ENCODE results near the gene PCSK9. TPM values are rescaled to one million over a fixed set of nuclear protein-coding genes. Genes with fewer than 3 reads are reported as not detected.

The PCSK9 gene
- total RNA-seq, 5 donors from 2014 or later (not counting 1 experiment from before 2014, with no cell fraction given): 0.30 to 0.38 (median 0.35) TPM; not detected in 2

DNA sequence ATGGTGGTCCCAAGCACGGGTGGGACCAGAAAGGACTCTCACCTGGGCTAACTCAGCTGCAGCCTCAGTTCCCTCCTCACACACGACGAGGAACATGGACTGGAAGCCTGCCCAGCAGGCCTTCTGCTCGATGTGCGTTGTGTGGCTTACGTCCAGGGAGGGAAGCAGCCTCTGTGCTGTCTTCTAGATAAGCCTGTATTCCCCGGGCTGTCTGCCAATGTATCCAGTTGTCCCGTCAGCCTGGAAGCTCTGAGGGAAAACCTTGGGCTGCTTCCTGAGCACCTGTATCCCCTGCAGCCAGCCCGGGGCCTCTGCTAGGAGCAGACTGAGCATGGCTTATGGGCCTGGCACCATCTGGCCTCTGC, 10.5 kb downstream of the PCSK9 start:
- Histone ChIP-seq H3K4me1 (ENCODE audit: control insufficient read depth in 1 of 2, extremely low read depth in 1 of 2, insufficient read depth in 2 of 2, low read length in 2 of 2) (no peaks in the 10 kb centered on the region), H3K27me3 (replicated peaks in 1 of 2; ENCODE audit: control insufficient read depth in 2 of 2, extremely low read depth in 1 of 2, insufficient read depth in 2 of 2, low read length in 1 of 2) (peaks cover 0 to 16% of the 10 kb centered on the region in 2 experiments), H3K4me3 (ENCODE audit: control insufficient read depth in 1 of 2, extremely low read depth in 1 of 2, low read length in 1 of 2) (no peak overlapping the region), H3K27ac (ENCODE audit: low read length) (no peak overlapping the region), H3K36me3 (ENCODE audit: control insufficient read depth in 2 of 2, extremely low read depth in 1 of 2, insufficient read depth in 1 of 2, low read length in 1 of 2) (no peaks in the 10 kb centered on the region), H3K9me3 (no peaks in the 10 kb centered on the region)
- Mint-ChIP-seq H3K4me1 (no peaks in the 10 kb centered on the region), H3K27me3 (peaks cover 0 to 8% of the 10 kb centered on the region in 2 donors), H3K27ac (no peak overlapping the region), H3K36me3 (no peaks in the 10 kb centered on the region), H3K9me3 (no peaks in the 10 kb centered on the region), H3K4me3 (no peak overlapping the region)
- DNase-seq (no peak), ATAC-seq (replicated peaks in 1 of 4) (no peak)
- POLR2A ChIA-PET: no interaction called here
- 86% methylated on average over 7 of the region's 9 CpGs for WGBS (ENCODE audit: insufficient coverage)
- CTCF ChIA-PET: no interaction called here

DNA sequence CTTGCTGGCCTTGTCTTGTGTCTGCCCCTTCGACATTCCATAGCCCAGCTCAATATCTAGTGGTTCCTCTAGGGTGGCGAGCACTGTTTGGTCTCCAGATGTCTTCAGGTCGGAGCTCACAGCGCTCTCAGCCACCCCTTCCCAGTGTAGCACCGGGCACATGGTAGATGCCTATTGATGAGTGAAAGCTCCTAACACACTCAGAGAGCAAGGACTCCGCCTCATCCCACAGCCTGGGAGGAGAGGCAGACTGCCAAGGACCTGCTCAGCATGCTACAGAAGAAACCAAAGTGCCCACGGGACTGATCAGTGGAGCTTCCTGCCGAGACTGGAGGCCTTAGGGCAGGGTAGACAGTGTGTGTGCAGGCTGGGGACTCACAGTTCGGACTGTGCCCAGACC, 10.9 kb downstream of the PCSK9 start:
- peaks cover 0 to 16% of the 10 kb centered on the region in 2 experiments for H3K27me3 ChIP-seq (replicated peaks in 1 of 2; ENCODE audit: control insufficient read depth in 2 of 2, extremely low read depth in 1 of 2, insufficient read depth in 2 of 2, low read length in 1 of 2)
- no peaks in the 10 kb centered on the region for H3K9me3 Mint-ChIP-seq
- H3K9me3 ChIP-seq: no peaks in the 10 kb centered on the region
- 48% methylated on average over 3 of the region's 9 CpGs for WGBS (ENCODE audit: insufficient coverage)
- H3K4me1 Mint-ChIP-seq: no peaks in the 10 kb centered on the region
- CTCF ChIA-PET: no interaction called here
- no peak overlapping the region for H3K27ac ChIP-seq (ENCODE audit: low read length)
- H3K36me3 Mint-ChIP-seq: no peaks in the 10 kb centered on the region
- POLR2A ChIA-PET: no interaction called here
- no peak for DNase-seq
- ATAC-seq (replicated peaks in 1 of 4): no peak
- no peak overlapping the region for H3K4me3 ChIP-seq (ENCODE audit: control insufficient read depth in 1 of 2, extremely low read depth in 1 of 2, low read length in 1 of 2)
- no peak overlapping the region for H3K4me3 Mint-ChIP-seq
- H3K4me1 ChIP-seq (ENCODE audit: control insufficient read depth in 1 of 2, extremely low read depth in 1 of 2, insufficient read depth in 2 of 2, low read length in 2 of 2): no peaks in the 10 kb centered on the region
- no peak overlapping the region for H3K27ac Mint-ChIP-seq
- H3K27me3 Mint-ChIP-seq: peaks cover 0 to 8% of the 10 kb centered on the region in 2 donors
- no peaks in the 10 kb centered on the region for H3K36me3 ChIP-seq (ENCODE audit: control insufficient read depth in 2 of 2, extremely low read depth in 1 of 2, insufficient read depth in 1 of 2, low read length in 1 of 2)

DNA sequence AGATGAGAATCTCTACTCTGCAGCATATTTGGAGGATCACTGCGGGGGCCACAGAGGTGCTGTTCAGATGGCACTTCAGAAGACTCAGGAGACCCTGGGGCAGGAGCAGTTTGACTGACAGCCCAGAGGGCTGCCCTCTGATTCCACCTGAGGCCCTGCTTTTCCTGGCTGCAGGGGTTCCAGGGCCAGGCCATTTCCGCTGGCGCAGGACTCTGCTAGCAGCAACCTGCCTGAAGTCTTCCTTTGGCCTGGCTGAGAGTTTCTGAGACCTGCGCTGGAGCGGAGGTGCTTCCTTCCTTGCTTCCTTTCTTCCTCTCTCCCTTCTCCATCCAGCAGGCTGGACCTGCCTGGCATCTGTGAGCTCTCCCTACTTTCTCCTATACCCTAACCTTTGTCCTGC, 11.8 kb downstream of the PCSK9 start:
- H3K27ac ChIP-seq (ENCODE audit: low read length): no peak overlapping the region
- CTCF ChIA-PET: no interaction called here
- no peak overlapping the region for H3K27ac Mint-ChIP-seq
- peaks cover 0 to 16% of the 10 kb centered on the region in 2 experiments for H3K27me3 ChIP-seq (replicated peaks in 1 of 2; ENCODE audit: control insufficient read depth in 2 of 2, extremely low read depth in 1 of 2, insufficient read depth in 2 of 2, low read length in 1 of 2)
- no peaks in the 10 kb centered on the region for H3K4me1 ChIP-seq (ENCODE audit: control insufficient read depth in 1 of 2, extremely low read depth in 1 of 2, insufficient read depth in 2 of 2, low read length in 2 of 2)
- no peaks in the 10 kb centered on the region for H3K9me3 ChIP-seq
- DNase-seq: no peak
- no peak overlapping the region for H3K4me3 Mint-ChIP-seq
- H3K36me3 ChIP-seq (ENCODE audit: control insufficient read depth in 2 of 2, extremely low read depth in 1 of 2, insufficient read depth in 1 of 2, low read length in 1 of 2): no peaks in the 10 kb centered on the region
- 94% methylated on average over 5 of the region's 5 CpGs for WGBS (ENCODE audit: insufficient coverage)
- ATAC-seq (replicated peaks in 1 of 4): no peak
- POLR2A ChIA-PET: no interaction called here
- H3K4me3 ChIP-seq (ENCODE audit: control insufficient read depth in 1 of 2, extremely low read depth in 1 of 2, low read length in 1 of 2): no peak overlapping the region
- peaks cover 0 to 8% of the 10 kb centered on the region in 2 donors for H3K27me3 Mint-ChIP-seq
- H3K4me1 Mint-ChIP-seq: no peaks in the 10 kb centered on the region
- no peaks in the 10 kb centered on the region for H3K36me3 Mint-ChIP-seq
- H3K9me3 Mint-ChIP-seq: no peaks in the 10 kb centered on the region

DNA sequence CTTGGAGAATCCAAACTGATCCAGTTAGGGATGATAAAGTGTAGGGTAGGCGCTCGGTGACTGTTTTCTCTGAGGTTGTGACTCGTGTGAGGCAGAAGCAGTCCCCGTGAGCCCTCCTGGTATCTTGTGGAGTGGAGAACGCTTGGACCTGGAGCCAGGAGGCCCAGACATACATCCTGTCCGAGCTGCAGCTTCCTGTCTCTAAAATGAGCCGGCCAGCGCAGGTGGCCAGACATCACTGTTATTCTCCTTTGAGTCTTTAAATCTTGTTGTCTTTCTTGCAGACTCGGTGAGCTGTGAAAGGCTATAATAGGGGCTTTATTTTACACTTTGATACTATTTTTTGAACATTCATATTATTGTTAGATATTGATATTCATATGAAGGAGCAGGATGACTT, 12.3 kb downstream of the PCSK9 start:
- Mint-ChIP-seq H3K27ac (no peak overlapping the region), H3K4me1 (no peaks in the 10 kb centered on the region), H3K9me3 (no peaks in the 10 kb centered on the region), H3K4me3 (no peak overlapping the region), H3K27me3 (peaks cover 0 to 7% of the 10 kb centered on the region in 2 donors), H3K36me3 (no peaks in the 10 kb centered on the region)
- DNase-seq (no peak), ATAC-seq (replicated peaks in 1 of 4) (no peak)
- Histone ChIP-seq H3K4me1 (ENCODE audit: control insufficient read depth in 1 of 2, extremely low read depth in 1 of 2, insufficient read depth in 2 of 2, low read length in 2 of 2) (no peaks in the 10 kb centered on the region), H3K4me3 (ENCODE audit: control insufficient read depth in 1 of 2, extremely low read depth in 1 of 2, low read length in 1 of 2) (no peak overlapping the region), H3K36me3 (ENCODE audit: control insufficient read depth in 2 of 2, extremely low read depth in 1 of 2, insufficient read depth in 1 of 2, low read length in 1 of 2) (no peaks in the 10 kb centered on the region), H3K27me3 (replicated peaks in 1 of 2; ENCODE audit: control insufficient read depth in 2 of 2, extremely low read depth in 1 of 2, insufficient read depth in 2 of 2, low read length in 1 of 2) (peaks cover 0 to 16% of the 10 kb centered on the region in 2 experiments), H3K27ac (ENCODE audit: low read length) (no peak overlapping the region), H3K9me3 (no peaks in the 10 kb centered on the region)
- ChIA-PET POLR2A (no interaction called here), CTCF (no interaction called here)
- 61% methylated on average over 4 of the region's 9 CpGs for WGBS (ENCODE audit: insufficient coverage)

DNA sequence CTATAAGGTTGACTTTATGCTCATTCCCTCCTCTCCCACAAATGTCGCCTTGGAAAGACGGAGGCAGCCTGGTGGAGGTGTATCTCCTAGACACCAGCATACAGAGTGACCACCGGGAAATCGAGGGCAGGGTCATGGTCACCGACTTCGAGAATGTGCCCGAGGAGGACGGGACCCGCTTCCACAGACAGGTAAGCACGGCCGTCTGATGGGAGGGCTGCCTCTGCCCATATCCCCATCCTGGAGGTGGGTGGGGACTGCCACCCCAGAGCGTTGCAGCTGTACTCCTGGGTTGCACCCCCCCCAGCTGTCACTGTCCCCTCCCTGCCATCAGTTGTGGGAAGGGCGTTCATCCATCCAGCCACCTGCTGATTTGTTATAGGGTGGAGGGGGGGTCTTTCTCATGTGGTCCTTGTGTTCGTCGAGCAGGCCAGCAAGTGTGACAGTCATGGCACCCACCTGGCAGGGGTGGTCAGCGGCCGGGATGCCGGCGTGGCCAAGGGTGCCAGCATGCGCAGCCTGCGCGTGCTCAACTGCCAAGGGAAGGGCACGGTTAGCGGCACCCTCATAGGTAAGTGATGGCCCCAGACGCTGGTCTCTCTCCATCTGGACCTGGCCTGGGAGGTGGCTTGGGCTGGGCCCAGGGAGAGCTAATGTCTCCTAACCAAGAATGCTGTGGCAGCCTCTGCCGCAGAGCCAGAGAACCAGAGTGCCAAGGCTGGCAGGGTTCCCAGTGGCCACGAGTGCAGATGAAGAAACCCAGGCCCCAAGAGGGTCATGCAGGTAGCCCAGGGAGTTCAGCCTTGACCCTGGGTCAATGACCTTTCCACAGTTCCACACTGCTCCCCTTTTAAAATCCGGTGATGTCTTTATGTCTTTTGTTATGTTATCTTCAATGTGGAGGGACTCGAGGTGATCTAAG, 13.1 kb downstream of the PCSK9 start:
- POLR2A ChIA-PET: no interaction called here
- Histone ChIP-seq H3K9me3 (no peaks in the 10 kb centered on the region), H3K4me3 (ENCODE audit: control insufficient read depth in 1 of 2, extremely low read depth in 1 of 2, low read length in 1 of 2) (no peak overlapping the region), H3K27ac (ENCODE audit: low read length) (no peak overlapping the region), H3K4me1 (ENCODE audit: control insufficient read depth in 1 of 2, extremely low read depth in 1 of 2, insufficient read depth in 2 of 2, low read length in 2 of 2) (no peaks in the 10 kb centered on the region), H3K27me3 (replicated peaks in 1 of 2; ENCODE audit: control insufficient read depth in 2 of 2, extremely low read depth in 1 of 2, insufficient read depth in 2 of 2, low read length in 1 of 2) (peaks cover 0 to 16% of the 10 kb centered on the region in 2 experiments), H3K36me3 (ENCODE audit: control insufficient read depth in 2 of 2, extremely low read depth in 1 of 2, insufficient read depth in 1 of 2, low read length in 1 of 2) (no peaks in the 10 kb centered on the region)
- Mint-ChIP-seq H3K4me3 (no peak overlapping the region), H3K27ac (no peak overlapping the region), H3K36me3 (no peaks in the 10 kb centered on the region), H3K27me3 (peaks cover 0 to 3% of the 10 kb centered on the region in 2 donors), H3K9me3 (no peaks in the 10 kb centered on the region), H3K4me1 (no peaks in the 10 kb centered on the region)
- CTCF ChIA-PET: no interaction called here
- peak in 1 of 4 experiments; percentile 10 for ATAC-seq (replicated peaks in 1 of 4)
- DNase-seq: peak in 1 of 35 experiments; percentile 19
- 93% methylated on average over 15 of the region's 29 CpGs for WGBS (ENCODE audit: insufficient coverage)

DNA sequence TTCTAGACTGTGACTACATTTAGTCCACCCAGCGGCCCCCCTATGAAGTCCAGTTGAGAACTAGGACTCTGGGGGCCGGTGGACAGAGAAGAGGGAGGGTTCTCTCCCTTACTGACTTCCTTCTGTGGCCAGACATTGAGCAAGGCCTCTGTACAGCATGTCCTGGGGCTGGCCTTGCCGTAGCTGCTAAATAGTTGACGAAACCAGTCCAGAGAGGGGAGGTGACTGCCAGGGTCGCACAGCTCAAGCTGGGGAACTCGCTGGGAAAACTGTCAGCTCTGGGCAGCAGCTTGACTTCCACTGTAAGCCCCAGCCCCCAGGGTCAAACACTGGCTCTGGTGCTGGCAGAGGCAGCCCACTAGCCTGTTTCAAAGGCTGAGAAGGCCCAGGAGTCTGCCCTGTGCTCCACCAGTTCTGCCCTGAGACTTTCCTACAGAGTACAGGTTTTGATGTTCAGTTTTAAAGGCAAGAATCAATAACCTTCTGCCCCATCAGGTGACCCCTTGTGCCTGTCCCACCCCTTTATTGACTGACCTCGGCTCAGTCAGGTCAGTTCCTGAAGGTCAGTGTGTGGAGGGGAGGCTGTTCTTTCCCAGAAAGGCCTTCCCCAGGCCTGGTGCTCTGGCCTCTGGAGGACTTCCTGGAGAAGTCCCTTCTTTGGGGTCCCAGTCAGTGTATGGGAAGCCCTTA, 14.1 kb downstream of the PCSK9 start:
- CTCF ChIA-PET: no interaction called here
- H3K36me3 ChIP-seq (ENCODE audit: control insufficient read depth in 2 of 2, extremely low read depth in 1 of 2, insufficient read depth in 1 of 2, low read length in 1 of 2): no peaks in the 10 kb centered on the region
- no peak overlapping the region for H3K27ac Mint-ChIP-seq
- H3K27me3 Mint-ChIP-seq: peaks cover 0 to 3% of the 10 kb centered on the region in 2 donors
- H3K9me3 ChIP-seq: no peaks in the 10 kb centered on the region
- peak in 1 of 35 experiments; percentile 4 for DNase-seq
- POLR2A ChIA-PET: no interaction called here
- H3K36me3 Mint-ChIP-seq: no peaks in the 10 kb centered on the region
- no peak for ATAC-seq (replicated peaks in 1 of 4)
- no peak overlapping the region for H3K27ac ChIP-seq (ENCODE audit: low read length)
- H3K4me1 ChIP-seq (ENCODE audit: control insufficient read depth in 1 of 2, extremely low read depth in 1 of 2, insufficient read depth in 2 of 2, low read length in 2 of 2): no peaks in the 10 kb centered on the region
- no peaks in the 10 kb centered on the region for H3K9me3 Mint-ChIP-seq
- H3K4me3 Mint-ChIP-seq: no peak overlapping the region
- 50% methylated on average over 5 of the region's 7 CpGs for WGBS (ENCODE audit: insufficient coverage)
- H3K4me3 ChIP-seq (ENCODE audit: control insufficient read depth in 1 of 2, extremely low read depth in 1 of 2, low read length in 1 of 2): no peak overlapping the region
- H3K27me3 ChIP-seq (replicated peaks in 1 of 2; ENCODE audit: control insufficient read depth in 2 of 2, extremely low read depth in 1 of 2, insufficient read depth in 2 of 2, low read length in 1 of 2): peaks cover 0 to 11% of the 10 kb centered on the region in 2 experiments
- no peaks in the 10 kb centered on the region for H3K4me1 Mint-ChIP-seq
